Stimulated activated CD4-positive, alpha-beta T cell treated with anti-CD3 and anti-CD28 coated beads, Interleukin-15, amount 100 ng/mL, for 24 hours (primary cell): ENCODE data around the gene SASH1.
A peak's percentile ranks its signal among the peaks of the same experiment; 100 is the strongest.

Experiments
- DNase-seq: peaks from one replicate; pipeline ENCODE4 v3.0.0-alpha.2; 2020

Gene SASH1

DNA sequence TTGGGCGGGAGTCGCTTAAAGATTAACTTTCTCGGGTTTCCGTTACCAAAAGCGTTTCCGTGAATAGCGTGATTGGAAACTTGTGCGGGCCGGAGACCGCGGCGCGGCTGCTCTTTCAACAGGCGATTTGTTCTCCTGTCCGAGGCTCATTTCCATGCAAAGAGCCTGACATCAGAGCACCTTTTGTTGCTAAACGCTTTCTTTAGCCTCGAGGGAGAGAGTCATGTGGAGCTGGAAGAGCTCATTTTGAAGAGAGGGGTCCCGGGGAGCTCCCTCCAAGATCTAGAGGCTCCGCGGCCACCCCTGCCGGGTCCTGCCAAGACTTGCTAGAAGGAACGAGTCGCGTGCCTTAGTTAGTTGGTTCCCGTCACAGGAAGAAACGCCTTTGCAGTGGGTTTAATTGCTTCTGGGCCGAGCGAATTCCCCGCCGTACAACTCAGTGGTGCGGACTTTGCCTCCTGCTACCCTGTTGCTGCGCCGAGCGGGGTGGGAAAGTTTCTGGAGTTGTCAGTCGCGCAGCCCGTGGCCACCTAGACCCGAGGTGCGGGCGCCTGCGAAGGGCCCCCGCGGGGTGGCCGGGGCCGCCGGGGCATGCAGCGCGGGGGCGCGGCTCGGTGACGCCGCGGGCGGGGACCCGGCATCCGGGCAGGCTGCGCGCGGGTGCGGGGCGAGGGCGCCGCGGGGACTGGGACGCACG, at the start of gene SASH1:
SASH1 (plus strand) TSS at position 489 of the 697 bp plus-strand sequence. CDS start 230 bp downstream, outside the sequence.
- DNase-seq = peak; percentile 27

GRCh38 chr6:148293181-148293995, 49.2 kb upstream of the SASH1 start:
- no peak for DNase-seq

GRCh38 chr6:148294059-148294458, 48.6 kb upstream of the SASH1 start:
- no peak for DNase-seq

DNA sequence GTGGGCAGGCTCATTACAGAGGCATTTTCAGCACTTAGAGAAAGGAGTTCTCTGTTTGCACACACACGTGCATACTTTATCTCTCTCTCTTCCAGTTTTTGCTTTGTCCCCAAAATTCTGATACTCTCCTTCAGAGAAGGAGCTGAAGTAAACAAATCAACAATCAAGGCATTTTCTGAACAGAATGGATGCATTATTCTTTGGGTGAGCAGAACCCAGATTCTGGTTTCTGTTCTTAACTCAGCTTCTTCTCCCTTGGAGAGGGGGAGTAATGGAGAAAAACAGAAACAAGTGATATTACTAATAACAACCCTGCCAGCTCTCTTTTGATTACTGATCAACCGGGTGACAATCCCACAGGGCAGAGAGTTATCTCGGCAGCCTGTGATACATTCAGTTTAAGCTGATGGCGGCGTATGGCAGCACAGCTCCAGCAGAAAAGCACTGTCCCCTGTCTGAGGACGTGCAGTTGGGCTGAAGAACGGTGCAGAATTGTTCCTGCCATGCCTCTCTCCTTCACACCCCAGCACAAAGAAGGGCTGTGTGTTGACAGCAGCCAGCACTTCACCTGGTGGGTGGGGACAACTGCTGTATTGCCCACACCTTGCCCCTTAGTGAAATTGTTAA, 47.3 kb upstream of the SASH1 start:
- no peak for DNase-seq

DNA sequence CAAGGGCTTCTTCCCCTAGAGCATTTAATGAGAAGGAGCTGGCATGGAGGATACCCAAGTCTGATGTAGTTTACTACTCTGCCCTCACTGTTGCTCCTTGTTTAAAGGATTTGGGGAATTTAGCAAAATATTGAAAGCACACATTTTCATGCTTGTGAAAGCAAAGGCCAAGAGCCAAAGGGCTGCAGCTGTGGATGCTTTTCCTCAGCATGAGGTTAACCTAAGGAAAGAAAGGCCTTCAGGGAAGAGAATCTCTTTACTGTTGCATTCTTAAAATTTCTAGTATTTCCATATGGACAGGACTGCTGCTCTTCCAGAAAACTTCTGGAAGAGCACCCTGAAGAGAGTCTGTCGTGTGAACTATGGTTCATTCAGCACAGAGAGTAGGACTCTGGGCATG, 45.9 kb upstream of the SASH1 start:
- no peak for DNase-seq

DNA sequence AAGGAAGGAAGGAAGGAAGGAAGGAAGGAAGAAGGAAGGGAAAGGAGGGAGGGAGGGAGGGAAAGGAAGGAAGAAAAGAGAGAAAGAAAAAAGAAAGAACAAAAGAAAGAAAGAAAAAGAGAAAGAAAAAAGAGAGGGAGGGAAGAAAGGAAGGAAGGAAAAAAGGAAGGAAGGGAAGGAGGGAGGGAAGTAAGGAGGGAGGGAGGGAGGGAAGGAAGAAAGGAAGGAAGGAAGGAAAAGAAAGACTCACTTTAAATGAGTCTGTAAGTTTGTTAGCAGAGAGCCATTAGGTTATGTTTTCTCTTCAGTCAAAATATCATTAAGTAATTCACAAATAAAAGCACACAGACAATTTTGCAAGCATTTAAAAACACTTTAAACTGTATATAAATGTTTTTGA, 44.0 kb upstream of the SASH1 start:
- no peak for DNase-seq

- DNase-seq = no peak
These were observed 39.0 kb upstream of the SASH1 start for GRCh38 chr6:148303616-148304015.

- no peak for DNase-seq
These were observed 37.7 kb upstream of the SASH1 start for GRCh38 chr6:148304976-148305375.

DNA sequence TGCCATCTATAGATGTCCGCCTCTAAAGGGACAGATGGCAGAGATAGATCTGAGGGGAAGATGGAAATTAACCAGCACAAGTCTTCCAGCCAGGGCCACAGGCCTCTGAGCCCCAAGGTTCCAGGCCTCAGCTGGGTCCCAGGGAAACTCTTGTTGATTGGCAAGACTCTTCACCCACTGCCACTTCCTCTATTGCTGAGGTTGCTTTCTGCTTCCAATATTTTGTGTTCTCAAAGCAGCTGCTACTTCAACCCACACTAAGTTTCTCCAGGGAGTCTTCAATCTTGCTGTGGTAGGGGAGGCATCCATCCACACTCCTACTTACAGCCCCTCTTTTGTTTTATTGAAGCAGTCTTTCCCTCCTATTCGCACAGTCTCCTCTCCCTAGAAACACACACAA, 36.4 kb upstream of the SASH1 start:
- no peak for DNase-seq

DNA sequence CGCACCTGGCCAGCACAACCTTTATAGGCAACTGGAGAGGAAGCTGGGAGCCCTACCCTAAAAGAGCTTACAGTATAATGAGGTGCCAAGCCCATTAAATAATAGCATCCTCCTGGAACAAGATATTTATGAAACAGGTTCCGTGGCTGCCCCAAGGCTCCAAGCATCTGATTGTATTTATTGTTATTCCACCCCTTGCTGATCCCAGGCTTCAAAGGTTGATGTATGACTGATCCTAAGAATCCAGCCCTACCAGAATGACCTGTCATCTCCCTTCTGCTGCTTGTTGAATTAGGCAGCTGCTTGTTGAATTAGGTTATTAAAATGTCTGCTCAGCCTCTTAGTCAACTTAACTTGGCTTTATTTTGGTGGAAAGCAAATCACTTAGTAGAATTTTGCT, 35.2 kb upstream of the SASH1 start:
- no peak for DNase-seq

DNA sequence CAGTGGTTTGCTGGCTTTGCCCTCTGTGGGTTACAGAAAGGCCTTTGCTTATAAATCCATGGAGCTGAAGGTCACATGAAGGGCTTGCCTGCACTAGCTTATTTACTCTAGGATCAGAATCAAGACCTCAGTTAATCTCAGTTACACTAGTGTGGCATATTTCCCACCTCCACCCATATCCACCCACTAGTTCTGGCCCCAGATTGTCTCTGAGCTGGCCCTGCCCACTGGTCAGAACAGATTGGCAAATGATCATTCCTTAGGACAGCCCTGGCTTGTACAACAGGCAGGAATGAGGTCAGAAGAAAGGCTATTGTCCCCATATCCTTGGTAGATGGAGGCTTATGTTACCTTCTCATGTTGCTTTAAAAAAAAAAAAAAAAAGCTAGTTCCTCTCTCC, 33.3 kb upstream of the SASH1 start:
- DNase-seq = no peak

GRCh38 chr6:148311966-148312669, 30.5 kb upstream of the SASH1 start:
- no peak for DNase-seq

DNA sequence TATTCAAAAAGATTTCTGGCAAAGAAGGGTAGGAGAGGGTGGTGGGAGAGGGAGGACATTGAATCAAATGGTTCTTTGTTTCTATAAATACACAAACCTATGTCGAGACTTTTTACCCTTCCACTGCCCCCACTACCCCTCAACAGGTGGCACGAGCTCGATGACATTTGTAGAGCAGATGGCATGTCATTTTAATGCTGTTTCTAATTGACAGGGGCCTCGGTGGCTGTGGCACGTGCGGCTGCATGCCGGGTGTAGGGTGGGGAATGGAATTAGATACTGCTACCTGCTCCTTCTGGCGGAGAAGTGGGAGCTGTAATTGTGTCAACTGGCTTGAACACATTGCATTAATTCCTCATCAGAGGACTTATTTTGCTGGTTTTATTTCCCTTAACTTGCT, 29.1 kb upstream of the SASH1 start:
- DNase-seq = no peak

- no peak for DNase-seq
These were observed 26.3 kb upstream of the SASH1 start for GRCh38 chr6:148316308-148316707.

GRCh38 chr6:148317051-148317450, 25.6 kb upstream of the SASH1 start:
- DNase-seq = no peak

- DNase-seq = no peak
These were observed 24.9 kb upstream of the SASH1 start for GRCh38 chr6:148317739-148318138.

DNA sequence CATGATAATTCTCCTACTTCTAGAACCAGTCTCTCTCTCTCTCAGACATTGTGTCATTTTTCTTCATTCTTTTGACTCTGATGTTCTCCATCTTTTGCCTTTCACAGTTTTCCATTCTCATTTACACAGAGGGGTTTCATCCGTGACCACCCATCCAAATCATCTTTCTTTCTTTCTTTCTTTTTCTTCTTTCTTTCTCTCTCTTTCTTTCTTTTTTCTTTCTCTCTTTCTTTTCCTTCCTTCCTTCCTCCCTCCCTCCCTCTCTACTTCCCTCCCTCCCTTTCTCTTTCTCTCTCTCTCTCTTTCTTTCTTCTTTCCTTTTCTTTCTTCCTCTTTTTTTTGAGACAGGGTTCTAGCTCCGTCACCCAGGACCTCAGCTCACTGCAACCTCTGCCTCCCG, 19.9 kb upstream of the SASH1 start:
- no peak for DNase-seq

GRCh38 chr6:148323344-148323743, 19.3 kb upstream of the SASH1 start:
- no peak for DNase-seq

DNA sequence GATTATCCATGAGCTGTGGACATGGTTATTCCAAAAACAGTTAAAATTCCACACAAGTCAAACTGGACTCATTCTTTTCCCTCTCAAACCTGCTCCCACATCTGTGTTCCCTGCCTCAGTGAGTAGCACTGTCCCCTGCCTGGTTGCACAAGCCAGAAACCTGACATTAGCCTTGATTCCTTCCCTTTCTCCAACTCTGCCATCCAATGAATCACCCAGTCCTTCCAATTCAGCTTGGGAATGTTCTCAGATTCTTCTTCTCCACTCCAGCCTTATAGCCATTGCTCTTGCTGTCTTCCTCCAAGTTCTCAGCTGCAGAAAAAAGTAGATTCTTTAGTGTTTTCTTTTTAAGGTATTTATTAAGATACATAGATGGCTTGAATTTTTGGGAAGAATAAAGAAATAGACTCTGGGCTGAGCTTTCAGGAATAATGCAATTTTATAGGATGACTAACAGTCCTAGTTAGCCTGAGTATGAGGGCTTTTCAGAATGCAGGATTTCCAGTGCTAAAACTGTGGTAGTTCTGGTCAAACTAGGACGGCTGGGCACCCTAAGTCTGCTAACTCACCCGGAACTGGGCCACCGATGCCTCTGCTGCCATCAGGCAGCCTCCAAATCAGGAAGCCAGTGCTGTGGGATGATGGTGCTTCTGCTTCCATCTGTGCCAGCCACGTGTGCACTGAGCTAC, 18.2 kb upstream of the SASH1 start:
- DNase-seq = no peak

- no peak for DNase-seq
These were observed 17.1 kb upstream of the SASH1 start for GRCh38 chr6:148325316-148326068.

DNA sequence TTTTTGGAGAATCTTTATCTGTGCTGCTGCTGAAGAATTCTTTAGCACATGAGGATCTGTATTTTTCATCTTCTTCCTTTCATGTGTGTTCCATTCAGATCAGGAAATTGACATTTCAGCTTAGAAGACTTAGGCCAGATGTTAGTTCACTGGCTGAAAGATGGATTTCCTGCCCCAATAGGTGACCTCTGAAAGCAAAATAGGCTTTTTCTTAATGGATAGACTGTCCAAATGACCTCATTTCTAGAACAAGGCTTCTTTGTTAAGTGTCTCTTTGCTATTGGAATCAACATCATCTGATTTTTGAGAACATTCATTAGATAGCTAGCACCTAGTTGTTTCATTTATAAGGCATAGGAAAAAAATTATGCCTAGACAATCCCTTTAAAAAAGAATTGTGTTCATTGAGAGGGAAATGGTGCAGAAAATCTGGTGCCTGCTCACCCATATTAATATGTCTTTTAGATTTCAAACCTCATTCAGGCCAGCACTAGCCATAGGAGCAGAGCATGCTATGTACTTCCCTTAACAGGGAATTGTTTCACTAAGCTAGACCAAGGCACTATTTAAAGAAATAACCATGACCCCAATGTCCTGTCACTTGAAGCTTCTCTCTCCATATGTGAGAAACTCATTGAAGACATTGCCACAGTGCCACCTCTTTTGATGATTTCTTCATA, 13.6 kb upstream of the SASH1 start:
- no peak for DNase-seq
